GM21619 (cell line): Measurements from ENCODE around the gene MCM3AP.
"Not testable (repeated sequence)": the region's sequence is repeated elsewhere in the genome, so short reads cannot be mapped to it uniquely, and the experiment has no call there.

ENCODE experiments used
- ATAC-seq: cut with Tn5 transposase; IDR thresholded peaks from one replicate; pipeline ENCODE4 v1.9.1; 2021; ENCODE audit not compliant: unreplicated experiment

MCM3AP gene

GRCh38 chr21:46245213-46245915, 40.0 kb downstream of the MCM3AP start:
- ATAC-seq, result no peak

GRCh38 chr21:46244602-46245001, 40.8 kb downstream of the MCM3AP start:
- no peak for ATAC-seq

GRCh38 chr21:46243960-46244361, 41.5 kb downstream of the MCM3AP start:
- no peak for ATAC-seq

GRCh38 chr21:46243325-46243724, 42.1 kb downstream of the MCM3AP start:
- no peak for ATAC-seq

GRCh38 chr21:46241577-46241976, 43.8 kb downstream of the MCM3AP start:
- not testable (repeated sequence) for ATAC-seq

GRCh38 chr21:46239817-46240325, 45.5 kb downstream of the MCM3AP start:
- ATAC-seq, result no peak

- no peak for ATAC-seq
Observed at GRCh38 chr21:46237474-46237873, 47.9 kb downstream of the MCM3AP start.

GRCh38 chr21:46234436-46234950, 50.9 kb downstream of the MCM3AP start:
- ATAC-seq, result no peak

GRCh38 chr21:46229923-46230260, 55.5 kb downstream of the MCM3AP start:
- no peak for ATAC-seq

GRCh38 chr21:46229133-46229922, 56.1 kb downstream of the MCM3AP start:
- ATAC-seq, result peak; percentile 21

- peak; percentile 68 for ATAC-seq
Observed at GRCh38 chr21:46228345-46229051, 56.9 kb downstream of the MCM3AP start, which contains the start of gene LSS. TSS of gene LSS (minus strand) at chr21:46228774. CDS start at chr21:46228745, 29 bp downstream.

- no peak for ATAC-seq
Observed at GRCh38 chr21:46227811-46228344, 57.5 kb downstream of the MCM3AP start.

- no peak for ATAC-seq
Observed at GRCh38 chr21:46226920-46227599, 58.4 kb downstream of the MCM3AP start.

GRCh38 chr21:46226146-46226545, 59.3 kb downstream of the MCM3AP start:
- ATAC-seq, result no peak

GRCh38 chr21:46223661-46224060, 61.8 kb downstream of the MCM3AP start:
- not testable (repeated sequence) for ATAC-seq

GRCh38 chr21:46223217-46223616, 62.2 kb downstream of the MCM3AP start:
- ATAC-seq, result no peak

GRCh38 chr21:46222436-46223116, 62.8 kb downstream of the MCM3AP start:
- no peak for ATAC-seq

GRCh38 chr21:46221664-46222435, 63.6 kb downstream of the MCM3AP start:
- ATAC-seq, result no peak

- no peak for ATAC-seq
Observed at GRCh38 chr21:46220847-46221246, 64.6 kb downstream of the MCM3AP start.
